HG03280 (cell line): ENCODE measurements around the gene MAP6D1.
"Not testable (repeated sequence)": the region's sequence is repeated elsewhere in the genome, so short reads cannot be mapped to it uniquely, and the experiment has no call there.

Source experiments
- ATAC-seq: cut with Tn5 transposase; IDR thresholded peaks from one replicate; pipeline ENCODE4 v1.9.1; 2021; ENCODE audit warnings: mild to moderate bottlenecking, moderate library complexity; ENCODE audit not compliant: unreplicated experiment

MAP6D1 gene

DNA sequence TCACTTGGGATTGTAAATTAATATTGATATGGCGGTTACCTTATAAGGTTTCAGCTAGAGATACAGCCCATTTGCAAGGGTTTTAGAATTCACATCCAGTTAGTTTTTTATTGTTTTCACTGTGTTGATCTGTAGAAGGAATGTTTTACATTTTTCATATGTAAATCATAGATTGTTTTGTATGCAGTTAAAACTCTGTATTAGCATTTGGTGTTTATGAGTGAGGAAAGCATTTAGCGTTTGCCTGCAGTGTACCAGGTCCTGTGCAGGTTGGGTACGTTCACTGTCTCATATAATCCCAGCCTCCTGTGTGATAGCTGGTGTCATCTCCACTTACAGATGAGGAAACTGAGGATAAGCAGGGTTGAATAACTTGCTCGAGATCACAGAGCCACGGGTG lies 23.8 kb downstream of the MAP6D1 start:
- ATAC-seq, result no peak

DNA sequence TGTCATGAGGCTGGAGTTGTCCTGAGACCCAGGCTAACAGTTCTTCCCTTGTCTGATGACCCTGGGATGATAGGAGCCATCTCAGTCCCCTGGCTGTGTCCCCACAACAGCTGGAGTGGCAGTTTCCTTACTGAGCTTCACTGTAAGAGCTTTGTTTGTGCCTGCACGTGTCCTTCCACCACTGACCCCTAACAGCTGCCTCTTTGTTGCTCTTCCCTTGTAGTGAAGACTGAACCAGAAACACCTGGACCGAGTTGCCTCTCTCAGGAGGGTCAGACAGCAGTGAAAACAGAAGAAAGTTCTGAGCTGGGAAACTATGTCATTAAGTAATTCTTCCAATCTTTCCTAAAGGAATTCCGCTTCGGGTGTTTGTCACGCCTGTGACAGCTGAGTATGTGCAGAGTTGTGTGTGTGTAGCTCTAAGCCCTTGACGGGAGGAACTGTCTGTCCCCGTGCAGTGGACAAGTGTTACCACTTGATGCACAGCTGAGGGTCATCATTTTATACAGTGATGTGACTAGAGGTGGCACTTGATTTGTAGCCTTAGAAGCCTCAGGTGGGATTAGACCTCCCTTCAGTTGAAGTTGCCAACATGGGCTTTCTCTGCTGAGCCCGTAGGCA lies 25.0 kb downstream of the MAP6D1 start:
- no peak for ATAC-seq

DNA sequence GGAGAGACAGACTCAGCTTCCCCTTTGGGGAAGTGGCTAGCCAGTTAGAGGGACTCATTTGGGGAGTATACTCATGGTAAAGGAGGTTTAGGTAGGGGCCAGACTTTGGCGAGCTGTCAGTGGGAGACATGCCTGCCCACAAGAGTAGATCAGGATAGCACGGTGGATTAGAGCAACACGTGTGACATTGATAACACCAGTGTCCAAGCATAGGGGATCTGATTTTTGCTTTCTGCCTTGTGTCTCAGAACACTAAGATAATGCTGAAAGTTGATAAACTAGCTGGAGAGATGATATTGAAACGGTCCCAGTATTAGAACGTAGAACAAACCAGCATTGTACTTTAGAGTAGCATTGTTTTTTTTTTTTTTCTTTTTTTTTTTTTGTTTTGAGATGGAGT lies 25.9 kb downstream of the MAP6D1 start:
- no peak for ATAC-seq

DNA sequence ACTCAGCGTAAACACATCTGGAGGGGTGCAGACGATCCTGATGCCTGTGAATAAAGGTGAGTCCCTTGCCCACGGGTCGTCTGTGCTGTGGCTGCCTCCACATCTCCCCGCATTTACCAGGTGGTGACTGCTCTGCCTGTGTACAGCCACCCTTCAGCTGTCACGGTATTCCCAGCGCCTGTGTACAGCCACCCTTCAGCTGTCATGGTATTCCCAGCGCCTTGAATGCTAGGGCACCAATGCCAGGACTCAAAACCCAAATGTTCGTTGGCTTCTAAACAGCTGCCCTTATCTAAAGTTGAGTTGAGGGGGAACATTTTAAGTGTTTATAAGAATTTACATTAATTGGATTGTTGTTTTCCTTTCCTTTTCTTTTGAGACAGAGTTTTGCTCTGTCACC lies 27.4 kb downstream of the MAP6D1 start:
- no peak for ATAC-seq

DNA sequence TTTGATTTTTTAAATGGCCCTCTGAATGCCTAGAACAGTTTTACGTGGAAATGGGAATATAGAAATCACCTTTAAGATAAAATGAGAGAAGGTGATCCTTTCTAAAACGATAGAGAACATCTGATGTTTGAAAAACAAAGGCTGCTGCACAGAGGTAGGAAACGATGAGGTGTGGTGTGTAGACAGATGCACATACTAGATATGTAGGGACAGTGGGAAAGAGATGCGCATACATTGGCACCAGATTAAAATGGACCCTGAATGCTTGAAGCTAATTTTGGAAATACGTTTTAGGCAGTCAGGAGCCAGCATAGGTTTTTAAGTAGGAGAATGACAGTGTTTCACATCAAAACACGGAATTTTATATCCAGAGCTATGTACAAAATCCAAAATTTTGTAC lies 29.0 kb downstream of the MAP6D1 start:
- ATAC-seq, result no peak

DNA sequence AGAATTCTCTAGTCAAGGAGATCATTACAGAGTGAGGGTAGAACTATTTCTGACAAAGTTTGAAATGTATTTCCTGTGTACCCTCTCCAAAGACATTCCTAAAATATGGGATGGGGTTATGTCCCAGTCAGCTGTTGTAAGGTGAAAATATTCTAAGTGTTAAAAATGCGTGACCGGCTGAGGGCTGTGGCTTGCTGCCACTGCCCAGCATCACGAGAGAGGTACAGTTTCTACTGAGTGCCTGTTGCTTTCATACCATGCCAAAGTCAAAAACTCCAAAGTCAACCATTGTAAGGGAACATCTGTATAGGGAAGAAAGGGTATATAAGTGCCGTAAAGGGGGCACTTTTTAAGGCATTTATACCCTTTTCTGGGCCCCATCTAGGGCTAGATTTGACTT lies 30.9 kb downstream of the MAP6D1 start:
- ATAC-seq, result no peak

DNA sequence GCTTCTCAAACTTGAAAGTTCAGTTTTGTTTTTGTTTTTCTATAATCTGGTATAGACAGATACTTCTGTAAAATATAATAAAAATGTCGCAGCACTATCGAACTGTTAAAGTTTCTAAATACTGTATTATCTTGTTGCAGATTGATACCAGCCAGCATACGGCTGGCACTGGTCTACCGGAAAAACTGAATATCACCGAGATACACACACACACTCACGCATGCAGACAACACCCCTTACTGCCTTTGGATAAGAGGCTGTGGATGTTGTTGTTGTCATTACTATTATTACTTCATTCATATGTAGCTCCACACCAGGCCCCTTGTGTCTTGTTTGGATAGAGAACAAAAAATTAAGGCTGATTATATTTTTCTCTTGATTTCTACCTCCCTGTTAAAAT lies 32.4 kb downstream of the MAP6D1 start:
- ATAC-seq, result no peak

DNA sequence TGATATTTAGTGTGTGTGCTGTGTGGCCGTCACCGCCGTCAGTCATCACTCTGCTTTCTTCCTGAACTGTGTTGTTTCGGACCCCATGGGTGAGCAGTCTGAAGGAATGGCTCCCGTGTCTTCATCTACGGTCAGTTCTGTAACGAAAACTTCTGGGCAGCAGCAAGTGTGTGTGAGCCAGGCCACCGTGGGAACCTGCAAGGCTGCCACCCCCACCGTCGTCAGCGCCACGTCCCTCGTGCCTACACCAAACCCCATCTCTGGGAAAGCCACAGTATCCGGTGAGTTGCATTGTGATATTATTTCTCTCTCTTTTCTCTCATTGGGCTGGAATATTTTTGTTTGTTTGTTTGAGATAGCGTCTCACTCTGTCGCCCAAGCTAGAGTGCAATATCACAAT lies 34.7 kb downstream of the MAP6D1 start:
- ATAC-seq, result no peak

DNA sequence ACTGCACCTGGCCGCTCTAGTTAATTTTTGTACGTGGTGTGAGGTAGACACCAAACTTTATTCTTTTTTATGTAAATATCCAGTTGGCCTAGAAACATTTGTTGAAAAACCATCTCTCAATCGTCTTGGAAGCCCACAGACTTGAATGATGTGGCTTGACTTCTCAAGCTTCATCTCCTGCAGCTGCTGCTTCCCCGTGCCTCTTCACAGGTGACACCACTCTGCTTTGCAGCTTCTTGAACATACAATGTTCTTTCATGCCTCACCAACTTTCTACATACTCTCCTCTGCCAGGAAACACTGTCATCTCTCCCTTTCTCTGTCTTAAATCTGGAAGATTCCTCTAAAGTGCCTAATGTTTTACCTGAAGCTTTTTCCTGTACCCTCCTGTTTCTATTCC lies 35.6 kb downstream of the MAP6D1 start:
- no peak for ATAC-seq

DNA sequence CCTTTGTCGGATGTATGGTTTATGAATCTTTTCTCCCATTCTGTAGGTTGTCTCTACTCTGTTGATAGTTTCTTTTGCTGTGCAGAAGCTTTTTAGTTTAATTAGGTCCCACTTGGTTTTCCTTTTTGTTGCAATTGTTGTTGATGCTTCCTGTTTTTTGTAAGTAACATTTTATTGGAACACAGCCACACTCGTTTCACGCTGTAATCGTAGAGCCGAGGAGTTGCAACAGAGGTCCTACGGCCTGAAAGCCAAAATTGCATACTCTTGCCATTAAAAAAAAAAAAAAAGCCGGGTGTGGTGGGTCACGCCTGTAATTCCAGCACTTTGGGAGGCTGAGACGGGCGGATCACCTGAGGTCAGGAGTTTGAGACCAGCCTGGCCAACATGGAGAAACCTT lies 40.9 kb downstream of the MAP6D1 start:
- ATAC-seq, result not testable (repeated sequence)

DNA sequence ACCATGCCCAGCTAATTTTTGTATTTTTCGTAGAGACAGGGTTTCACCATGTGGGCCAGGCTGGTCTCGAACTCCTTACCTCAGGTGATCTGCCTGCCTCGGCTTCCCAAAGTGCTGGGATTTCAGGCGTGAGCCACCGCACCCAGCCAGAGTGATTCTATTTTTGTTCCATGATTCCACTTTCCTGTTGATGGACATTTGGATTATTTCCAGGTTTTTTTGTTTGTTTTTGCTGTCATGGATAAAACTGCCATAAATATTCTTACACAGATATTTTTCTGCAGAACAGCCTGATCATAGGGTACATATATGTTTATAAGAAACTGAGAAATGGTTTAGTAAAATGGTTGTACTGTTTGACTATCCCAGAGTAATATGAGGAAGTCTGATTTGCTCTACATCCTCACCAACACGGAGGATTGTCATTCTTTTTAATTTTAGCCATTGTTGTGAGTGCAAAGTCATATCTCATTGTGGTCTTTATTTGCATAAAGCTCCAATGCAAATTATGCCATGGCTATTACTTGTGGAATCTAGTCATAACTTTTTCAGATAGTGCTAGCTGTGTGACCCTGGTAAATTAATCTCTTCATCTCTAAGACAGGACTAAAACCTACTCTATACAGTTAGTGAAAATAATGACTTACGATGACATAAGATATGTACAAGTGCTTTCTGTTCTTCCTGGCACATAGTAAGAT lies 42.7 kb downstream of the MAP6D1 start:
- ATAC-seq, result no peak

DNA sequence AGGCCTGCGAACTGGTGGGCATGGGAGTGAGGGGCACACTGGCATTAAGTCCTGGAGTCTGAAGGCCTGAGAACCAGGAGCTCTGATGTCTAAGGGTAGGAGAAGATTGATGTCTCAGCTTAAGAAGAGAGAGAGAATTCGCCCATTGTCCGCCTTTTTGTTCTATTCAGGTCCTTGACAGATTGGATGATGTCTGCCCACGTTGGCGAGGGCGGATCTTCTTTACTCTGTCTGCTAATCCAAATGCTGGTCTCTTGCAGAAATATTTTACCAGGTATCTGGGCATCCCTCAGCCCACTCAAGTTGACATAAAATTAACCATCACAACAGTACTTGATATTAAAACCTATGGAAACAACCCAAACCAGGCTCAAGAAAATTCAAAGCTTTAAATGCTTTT lies 44.1 kb downstream of the MAP6D1 start:
- no peak for ATAC-seq

DNA sequence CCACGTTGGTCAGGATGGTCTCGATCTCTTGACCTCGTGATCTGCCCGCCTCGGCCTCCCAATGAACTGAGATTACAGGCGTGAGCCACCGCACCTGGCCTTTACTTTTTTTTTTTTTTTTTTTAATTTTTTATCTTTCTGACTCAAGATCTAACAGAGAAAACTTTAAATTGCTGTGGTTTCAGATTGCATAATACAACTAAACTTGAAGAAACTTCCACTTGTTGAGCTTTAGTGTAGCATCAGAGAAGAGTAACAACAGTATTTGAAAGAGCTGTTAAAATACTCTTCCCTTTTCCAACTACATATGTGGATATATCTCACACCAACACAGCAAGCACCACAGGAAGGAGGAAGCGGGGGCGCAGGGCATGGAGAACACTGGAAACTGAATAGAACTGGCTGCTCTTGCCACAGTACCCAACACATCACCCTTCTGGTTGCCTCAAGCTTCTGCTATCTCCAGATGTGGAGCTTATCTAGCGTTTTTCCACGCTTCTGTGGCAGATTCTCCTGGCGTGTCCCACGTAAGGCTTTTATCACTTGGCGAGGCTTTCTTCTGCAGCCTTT lies 45.4 kb downstream of the MAP6D1 start:
- no peak for ATAC-seq

DNA sequence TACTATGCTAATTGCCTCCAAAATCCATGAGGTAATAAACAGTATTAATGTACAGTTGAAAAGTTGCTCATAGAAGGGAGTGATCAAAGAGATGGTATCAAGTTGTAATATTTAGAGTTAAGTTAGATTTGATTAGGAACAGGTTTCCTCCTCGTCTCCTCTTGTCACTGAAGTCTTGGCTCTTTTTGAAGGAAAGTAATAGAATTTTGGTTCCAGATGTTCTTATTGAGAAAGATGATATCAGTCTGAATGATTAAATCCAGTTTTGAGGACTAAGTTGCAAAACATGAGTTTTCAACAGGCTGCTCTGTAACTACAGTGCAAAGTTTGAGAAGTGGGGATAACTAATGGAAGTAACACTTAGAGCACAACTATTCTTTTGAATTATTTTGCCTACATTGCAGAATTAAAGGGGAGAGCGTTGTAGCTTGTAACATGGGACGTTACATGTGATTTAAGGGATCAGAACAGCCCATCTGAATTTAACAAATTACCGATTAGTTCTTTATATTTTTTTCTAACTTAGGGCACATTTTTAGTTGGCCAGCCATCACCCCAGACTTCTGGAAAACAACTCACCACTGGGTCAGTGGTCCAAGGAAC lies 48.3 kb downstream of the MAP6D1 start:
- no peak for ATAC-seq

DNA sequence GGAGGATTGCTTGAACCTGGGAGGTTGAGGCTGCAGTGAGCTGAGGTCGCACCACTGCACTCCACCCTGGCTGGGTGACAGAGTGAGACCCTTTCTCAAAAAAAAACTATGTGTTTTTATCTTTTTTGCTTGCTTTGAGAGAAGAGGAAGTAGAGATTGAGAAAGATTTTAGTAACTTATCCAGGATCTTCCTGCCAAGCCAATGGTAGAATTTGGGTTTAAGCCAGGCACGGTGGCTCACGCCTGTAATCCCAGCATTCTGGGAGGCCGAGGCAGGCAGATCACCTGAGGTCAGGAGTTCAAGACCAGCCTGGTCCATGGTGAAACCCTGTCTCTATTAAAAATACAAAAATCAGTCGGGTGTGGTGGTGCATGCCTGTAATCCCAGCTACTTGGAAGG lies 48.9 kb downstream of the MAP6D1 start:
- not testable (repeated sequence) for ATAC-seq

DNA sequence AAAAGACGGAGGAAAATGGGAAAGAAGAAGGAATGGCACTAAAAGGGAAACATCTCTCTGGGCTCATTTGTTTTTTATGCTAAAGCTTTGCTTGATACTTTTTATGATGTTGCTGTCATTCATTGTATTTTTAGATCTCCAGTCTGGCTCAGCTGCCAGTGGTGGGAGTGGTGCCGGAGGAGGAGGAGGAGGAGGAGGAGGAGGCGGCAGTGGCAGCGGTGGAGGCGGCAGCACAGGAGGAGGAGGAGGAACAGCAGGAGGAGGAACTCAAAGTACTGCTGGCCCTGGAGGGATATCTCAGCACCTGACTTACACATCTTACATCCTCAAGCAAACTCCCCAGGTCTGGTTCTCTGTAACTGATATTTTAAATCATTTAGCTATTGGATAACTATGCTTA lies 49.6 kb downstream of the MAP6D1 start:
- no peak for ATAC-seq

DNA sequence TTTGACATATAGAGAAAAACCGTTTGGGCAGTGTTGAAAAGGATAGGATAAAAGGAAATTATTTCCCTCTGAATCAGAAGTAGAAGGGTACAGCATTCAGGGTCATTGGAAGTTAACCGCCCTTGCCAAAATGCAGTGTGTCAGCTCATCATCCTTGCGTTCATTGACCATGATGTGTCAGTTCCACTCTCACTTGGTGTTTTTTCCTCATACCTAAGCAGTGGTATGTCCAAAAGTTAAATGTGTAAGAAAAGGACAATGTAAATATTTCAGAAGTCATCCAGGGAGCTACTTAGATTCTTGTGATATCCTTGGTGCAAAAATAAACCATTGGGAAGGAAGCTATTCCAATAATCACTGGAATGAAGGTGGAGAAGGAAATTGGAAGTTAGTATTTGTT lies 50.7 kb downstream of the MAP6D1 start:
- ATAC-seq, result no peak

DNA sequence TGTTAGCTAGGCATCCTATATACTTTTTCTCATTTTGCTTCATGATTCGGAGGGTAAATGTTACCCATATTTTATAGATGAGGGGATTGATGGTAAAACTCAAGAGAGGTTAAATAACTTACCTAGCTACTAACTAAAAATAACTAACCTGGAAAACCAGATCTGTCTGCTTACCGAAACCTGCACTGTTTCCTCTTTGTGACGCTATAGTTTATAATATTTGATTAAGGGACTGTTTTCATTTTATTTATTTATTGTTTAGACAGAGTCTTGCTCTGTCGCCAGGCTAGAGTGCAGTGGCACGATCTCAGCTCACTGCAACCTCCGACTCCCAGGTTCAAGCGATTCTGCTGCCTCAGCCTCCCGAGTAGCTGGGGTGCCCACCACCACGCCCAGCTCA lies 55.9 kb downstream of the MAP6D1 start:
- ATAC-seq, result no peak

DNA sequence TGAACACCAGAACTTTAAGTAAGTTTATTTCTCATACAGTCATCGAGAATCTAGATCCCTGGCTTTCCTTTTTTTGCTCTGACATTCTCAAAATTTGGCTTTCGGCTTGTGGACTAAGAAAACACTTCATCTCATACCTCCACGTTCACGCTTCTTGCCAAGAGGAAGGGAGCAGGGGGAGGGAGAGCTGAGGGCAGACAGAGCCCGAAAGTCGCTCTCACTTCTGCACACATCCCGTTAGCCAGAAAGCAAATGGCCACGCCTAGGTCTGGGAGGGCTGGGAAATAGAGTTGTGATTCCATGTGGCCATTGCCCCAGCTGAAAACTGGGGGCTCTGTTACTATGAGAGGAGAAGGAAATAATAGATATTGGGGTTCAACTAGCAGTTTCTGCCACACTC lies 57.3 kb downstream of the MAP6D1 start:
- ATAC-seq, result no peak

DNA sequence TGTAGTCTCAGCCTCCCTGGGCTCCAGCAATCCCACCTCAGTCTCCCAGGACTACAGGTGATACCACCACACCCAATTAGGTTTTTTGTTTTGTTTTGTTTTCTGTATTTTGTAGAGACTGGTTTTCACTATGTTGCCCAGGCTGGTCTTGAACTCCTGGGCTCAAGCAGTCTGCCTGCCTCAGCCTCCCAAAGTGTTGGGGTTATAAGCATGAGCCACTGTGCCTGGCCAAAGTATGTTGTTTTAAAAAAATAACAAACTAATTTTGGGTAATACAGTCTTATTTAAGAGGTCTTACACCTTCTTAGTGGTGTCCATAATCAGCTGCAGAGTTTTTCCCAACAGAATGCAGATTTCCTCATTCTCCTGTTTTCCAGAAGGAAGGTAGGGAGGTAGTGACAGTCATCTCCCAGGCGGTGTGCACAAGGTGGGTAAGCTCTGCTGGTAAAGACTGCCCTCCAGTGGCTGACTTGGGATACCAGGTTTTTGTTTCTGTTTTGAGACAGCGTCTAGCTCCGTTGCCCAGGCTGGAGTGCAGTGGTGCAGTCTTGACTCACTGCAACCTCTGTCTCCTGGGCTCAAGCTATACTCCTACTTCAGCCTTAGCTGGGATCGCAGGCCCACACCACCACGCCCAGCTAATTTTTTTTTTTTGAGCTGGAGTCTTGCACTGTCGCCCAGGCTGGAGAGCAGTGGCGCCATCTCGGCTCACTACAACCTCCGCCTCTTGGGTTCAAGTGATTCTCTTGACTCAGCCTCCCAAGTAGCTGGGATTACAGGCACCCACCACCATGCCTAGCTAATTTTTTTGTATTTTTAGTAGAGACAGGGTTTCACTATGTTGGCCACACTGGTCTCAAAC lies 58.4 kb downstream of the MAP6D1 start:
- ATAC-seq, result peak; percentile 83

DNA sequence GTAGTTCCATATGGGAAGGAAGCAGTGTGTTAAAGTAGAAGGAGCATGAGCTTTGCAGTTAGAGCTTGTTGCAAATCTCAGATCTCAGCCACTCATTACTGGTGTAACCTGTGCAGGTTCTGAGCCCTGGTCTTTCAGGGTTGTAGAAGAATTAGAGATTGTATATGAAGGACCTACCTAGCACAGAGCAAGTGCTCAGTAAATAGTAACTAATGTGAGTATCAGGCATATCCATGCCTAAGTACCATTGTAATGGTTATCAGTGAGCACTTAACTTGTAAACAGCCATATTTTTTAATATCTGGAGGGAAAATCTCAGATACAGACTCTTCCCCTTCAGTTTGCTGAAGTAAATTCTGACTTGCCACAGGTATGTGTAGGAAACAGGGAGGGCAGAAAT lies 59.3 kb downstream of the MAP6D1 start:
- ATAC-seq, result no peak
